Right lobe of liver (tissue), 6 donors: ENCODE data around the gene CST9. TPM values are rescaled to one million over a fixed set of nuclear protein-coding genes. Genes with fewer than 3 reads are reported as not detected.

ENCODE experiments used
- ATAC-seq, 4 donors: fragments of 200-7000 bp; cut with Tn5 transposase; one replicate each; pipeline ENCODE4 v1.9.1; 2020; ENCODE audit warnings: mild to moderate bottlenecking in 4 of 4, moderate library complexity in 4 of 4
- DNase-seq, 3 donors: peaks; one replicate each; pipeline ENCODE4 v3.0.0-alpha.2; 2020
- H3K27ac ChIP-seq, 3 donors: fragments of 200-600 bp; one replicate each; pipeline ENCODE4 v1.8.0; 2022
- H3K27me3 ChIP-seq, 2 donors: fragments of 200-600 bp; one replicate each; pipeline ENCODE4 v1.8.0; 2022
- H3K36me3 ChIP-seq, 4 donors: fragments of 200-600 bp; sonication (generic) in 1 of 4; one replicate each; pipeline versions ENCODE4 v1.5.1 to v1.8.0; 2017 to 2022; ENCODE audit warnings: control low read depth in 1 of 4
- H3K4me1 ChIP-seq, 4 donors: fragments of 200-600 bp; sonication (generic) in 1 of 4; one replicate each; pipeline versions ENCODE4 v1.5.1 to v1.8.0; 2017 to 2022; ENCODE audit warnings: control low read depth in 1 of 4
- H3K4me3 ChIP-seq, 3 donors: fragments of 200-600 bp; one replicate each; pipeline ENCODE4 v1.8.0; 2022
- H3K9me3 ChIP-seq, 4 donors: fragments of 200-600 bp; sonication (generic) in 1 of 4; one replicate each; pipeline versions ENCODE4 v1.5.1 to v1.8.0; 2017 to 2022; ENCODE audit warnings: control low read depth in 1 of 4
- CTCF ChIP-seq, 4 donors: fragments of 200-600 bp in 3 of 4; fragments of 450-650 bp in 1 of 4; IDR thresholded peaks; one replicate each; pipeline versions ENCODE4 v1.5.1 to v1.8.0; 2016 to 2022; ENCODE audit warnings: antibody characterized with exemption in 4 of 4, mild to moderate bottlenecking in 2 of 4
- POLR2A ChIP-seq: fragments of 450-650 bp; IDR thresholded peaks from one replicate; pipeline ENCODE4 v1.6.1; 2017; ENCODE audit warnings: antibody characterized with exemption, mild to moderate bottlenecking
- WGBS: methylation state at CpG from one replicate; pipeline ENCODE4 v1.1.6; 2018; ENCODE audit warnings: low coverage, low lambda C conversion rate; ENCODE audit not compliant: insufficient coverage; ENCODE audit errors: missing lambda C conversion rate; 5-methylcytosine and 5-hydroxymethylcytosine counted together
- intact Hi-C, 2 donors: fragments of 100-400 bp; cut with DNase I; formaldehyde crosslinking; loops; one replicate each; pipeline versions ENCODE4 v1.11.2 to v1.14.1; 2022
- total RNA-seq, 6 experiments: library from RNA; depleted of rRNA in 2 of 6; stranded (reverse); fragments of >200 nt in 2 of 6; fragmentation: NEBNext Ultra II Directional in 3 of 6; extraction: Animal tissue kit (Norgen Biotek cat#: 25700) in 3 of 6; gene quantifications; one replicate each; pipeline versions ENCODE4 v1.1.0 to v1.2.4, GENCODE V29; 2016 to 2023
- donor health status: DM: no; HTN: yes; CAD: no.
- donor health status: DM: no; HTN: no; CAD: no.
- donor health status: DM: no; HTN: no; CAD: no.
- donor health status: DM: no; HTN: yes; CAD: no.
- donor health status: DM: no; HTN: yes; CAD: no.

The CST9 gene
- total RNA-seq, 6 experiments from 2014 or later, result not detected

DNA sequence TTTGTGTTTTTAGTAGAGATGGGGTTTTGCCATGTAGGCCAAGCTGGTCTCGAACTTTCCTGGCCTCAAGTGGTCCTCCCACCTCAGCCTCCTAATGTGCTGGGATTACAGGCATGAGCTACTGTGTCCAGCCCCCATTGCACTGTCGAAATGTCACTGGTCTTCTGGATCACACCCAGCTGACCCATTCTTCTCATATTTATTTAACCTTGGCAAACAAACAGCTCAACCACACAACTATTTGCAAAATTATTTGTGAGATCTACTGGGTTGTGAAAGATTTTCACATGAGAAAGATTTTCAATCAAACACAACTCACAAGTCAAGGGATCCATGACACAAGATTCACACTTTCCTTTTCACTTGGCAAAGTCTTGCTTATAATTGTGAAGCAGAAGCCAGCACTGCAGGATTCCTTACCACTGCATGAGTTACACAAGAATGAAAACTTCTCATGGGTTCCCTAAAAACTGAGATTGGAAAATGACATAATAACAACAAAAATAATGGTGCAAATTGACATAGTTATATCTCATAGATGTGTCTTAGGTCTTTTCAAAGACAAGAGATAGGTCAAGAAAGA lies 35.4 kb downstream of the CST9 start:
- ATAC-seq (peak; percentile 45 to 92 (median 86)), DNase-seq (no peak)
- no peaks in the 10 kb centered on the region for H3K36me3 ChIP-seq
- no peaks in the 10 kb centered on the region for H3K9me3 ChIP-seq
- H3K4me3 ChIP-seq, result no peak overlapping the region
- H3K4me1 ChIP-seq, result peaks cover 0 to 9% (median 0%) of the 10 kb centered on the region in 4 donors
- no peak for TF ChIP-seq POLR2A
- no peak overlapping the region for H3K27ac ChIP-seq
- 30% methylated on average over 1 of the region's 2 CpGs for WGBS
- H3K27me3 ChIP-seq, result no peaks in the 10 kb centered on the region
- intact Hi-C loops, result no loop called here

GRCh38 chr20:23569570-23569969 lies 36.1 kb downstream of the CST9 start:
- WGBS, result 56% methylated on average over 1 of the region's 1 CpG
- Histone ChIP-seq H3K27me3 (no peaks in the 10 kb centered on the region), H3K4me1 (peaks cover 0 to 9% (median 0%) of the 10 kb centered on the region in 4 donors), H3K4me3 (no peak overlapping the region), H3K36me3 (no peaks in the 10 kb centered on the region), H3K9me3 (no peaks in the 10 kb centered on the region), H3K27ac (no peak overlapping the region)
- no peak for DNase-seq
- ATAC-seq, result peak in 2 of 4 donors; percentile 14 to 44
- TF ChIP-seq CTCF (IDR thresholded peaks at IDR 0.05), result no peak
- no peak for TF ChIP-seq POLR2A
- intact Hi-C loops, result no loop called here

DNA sequence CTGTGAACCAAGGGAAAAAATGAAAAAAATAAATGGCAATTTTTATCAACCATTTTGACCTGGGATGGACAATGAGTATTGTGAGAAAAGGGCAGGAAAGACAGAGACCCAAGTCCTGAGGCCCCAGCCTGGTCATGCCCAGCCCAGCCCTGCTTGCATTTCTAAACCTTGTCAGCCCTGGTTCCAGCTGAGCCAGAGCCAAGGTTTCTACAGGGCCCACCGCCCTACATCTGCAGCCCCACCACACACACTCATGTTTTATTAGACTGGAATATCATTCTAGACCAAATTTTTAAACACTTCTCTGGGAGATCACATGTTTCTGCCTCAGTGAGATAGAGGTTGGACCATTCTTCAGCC lies 36.8 kb downstream of the CST9 start:
- DNase-seq, result no peak
- peaks cover 0 to 9% (median 0%) of the 10 kb centered on the region in 4 donors for H3K4me1 ChIP-seq
- 90% methylated on average over 1 of the region's 1 CpG for whole genome bisulfite sequencing

DNA sequence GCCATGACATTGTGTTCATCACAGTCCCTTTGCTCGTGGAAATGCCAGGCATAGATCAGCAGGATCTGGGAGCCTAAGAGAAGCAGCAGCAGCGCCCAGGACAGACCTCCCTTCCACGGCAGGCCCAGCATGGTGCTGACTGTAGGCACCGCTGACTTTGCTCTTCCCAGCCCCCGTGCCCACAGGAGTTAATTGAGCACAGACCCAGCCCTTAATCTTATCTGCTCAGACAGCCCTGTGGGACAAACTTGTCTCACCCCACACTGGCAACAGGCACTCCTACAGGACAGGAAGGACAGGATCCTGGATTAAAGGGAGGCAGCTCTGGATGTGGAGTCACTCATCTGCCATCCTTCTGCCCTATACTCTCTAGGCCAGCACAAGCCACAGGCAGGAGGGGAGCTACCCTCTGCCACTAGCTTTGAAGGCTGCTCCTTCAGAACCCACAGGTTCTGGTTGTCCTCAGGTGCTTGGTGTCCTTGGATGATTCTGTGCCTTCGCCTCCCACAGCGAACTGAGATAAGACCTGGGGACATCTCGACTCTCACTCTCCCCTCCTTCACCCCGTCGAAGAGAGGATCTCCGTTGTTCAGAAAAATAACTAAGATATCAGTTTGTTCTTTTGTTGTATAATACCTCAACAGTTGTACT lies 37.3 kb downstream of the CST9 start, which contains the start of gene CST9L:
CST9L (minus strand) TSS at position 165 of the 651 bp plus-strand sequence; CDS start at position 131, 34 bp downstream.
- DNase-seq, result no peak
- Histone ChIP-seq H3K4me1 (peaks cover 0 to 9% (median 0%) of the 10 kb centered on the region in 4 donors), H3K27ac (no peak within 1 kb of the TSS), H3K4me3 (no peak within 1 kb of the TSS), H3K36me3 (no peaks in the 10 kb centered on the region), H3K9me3 (no peaks in the 10 kb centered on the region), H3K27me3 (no peaks in the 10 kb centered on the region)
- WGBS, result 76% methylated on average over 7 of the region's 11 CpGs
- intact Hi-C loops, result no loop called here
- TF ChIP-seq POLR2A (no peak), CTCF (IDR thresholded peaks at IDR 0.05) (no peak)
- no peak for ATAC-seq

More for the DNA sequence above, 36.8 kb downstream of the CST9 start:
- H3K4me3 ChIP-seq, result no peak overlapping the region
- no peaks in the 10 kb centered on the region for H3K36me3 ChIP-seq
- TF ChIP-seq CTCF (IDR thresholded peaks at IDR 0.05) (no peak), POLR2A (no peak)
- no peaks in the 10 kb centered on the region for H3K27me3 ChIP-seq
- no peaks in the 10 kb centered on the region for H3K9me3 ChIP-seq
- no peak overlapping the region for H3K27ac ChIP-seq
- intact Hi-C loops, result no loop called here
- no peak for ATAC-seq

DNA sequence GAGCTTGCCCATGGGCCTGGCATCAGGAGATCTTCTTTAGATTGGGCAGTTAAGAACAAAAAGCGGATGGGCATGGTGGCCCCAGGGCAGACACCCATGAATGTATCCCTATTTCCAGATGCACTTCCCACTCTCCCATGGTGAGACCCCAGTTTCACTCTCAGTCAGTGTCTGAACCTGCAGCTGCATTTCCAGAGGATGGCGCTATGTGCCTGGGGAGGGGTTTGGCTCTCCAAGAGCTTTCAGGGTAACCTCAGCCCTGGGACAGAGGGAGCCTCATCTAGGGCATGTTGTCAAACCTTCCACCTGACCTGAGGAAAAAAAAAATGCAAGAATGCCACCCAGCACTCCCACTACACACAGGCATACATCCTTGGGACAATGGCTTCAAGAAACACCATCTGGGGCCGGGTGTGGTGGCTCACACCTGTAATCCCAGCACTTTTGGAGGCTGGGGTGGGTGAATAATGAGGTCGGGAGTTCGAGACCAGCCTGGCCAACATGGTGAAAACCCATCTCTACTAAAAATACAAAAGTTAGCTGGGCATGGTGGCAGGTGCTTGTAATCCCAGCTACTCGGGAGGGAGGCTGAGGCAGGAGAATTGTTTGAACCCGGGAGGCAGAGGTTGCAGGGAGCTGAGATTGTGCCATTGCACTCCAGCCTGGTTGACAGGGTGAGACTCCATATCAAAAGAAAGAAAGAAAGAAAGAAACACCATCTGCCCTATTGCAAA lies 39.4 kb downstream of the CST9 start:
- TF ChIP-seq POLR2A, result no peak
- TF ChIP-seq CTCF (IDR thresholded peaks at IDR 0.05), result no peak
- ATAC-seq, result no peak
- WGBS, result 54% methylated on average over 5 of the region's 7 CpGs

More for the DNA sequence above, 39.4 kb downstream of the CST9 start:
- Histone ChIP-seq H3K9me3 (no peaks in the 10 kb centered on the region), H3K27me3 (no peaks in the 10 kb centered on the region), H3K27ac (no peak overlapping the region), H3K4me3 (no peak overlapping the region), H3K36me3 (no peaks in the 10 kb centered on the region), H3K4me1 (peaks cover 0 to 9% (median 0%) of the 10 kb centered on the region in 4 donors)
- no peak for DNase-seq
- intact Hi-C loops, result no loop called here
